ENCODE measurements around the gene ZGLP1.

DNA sequence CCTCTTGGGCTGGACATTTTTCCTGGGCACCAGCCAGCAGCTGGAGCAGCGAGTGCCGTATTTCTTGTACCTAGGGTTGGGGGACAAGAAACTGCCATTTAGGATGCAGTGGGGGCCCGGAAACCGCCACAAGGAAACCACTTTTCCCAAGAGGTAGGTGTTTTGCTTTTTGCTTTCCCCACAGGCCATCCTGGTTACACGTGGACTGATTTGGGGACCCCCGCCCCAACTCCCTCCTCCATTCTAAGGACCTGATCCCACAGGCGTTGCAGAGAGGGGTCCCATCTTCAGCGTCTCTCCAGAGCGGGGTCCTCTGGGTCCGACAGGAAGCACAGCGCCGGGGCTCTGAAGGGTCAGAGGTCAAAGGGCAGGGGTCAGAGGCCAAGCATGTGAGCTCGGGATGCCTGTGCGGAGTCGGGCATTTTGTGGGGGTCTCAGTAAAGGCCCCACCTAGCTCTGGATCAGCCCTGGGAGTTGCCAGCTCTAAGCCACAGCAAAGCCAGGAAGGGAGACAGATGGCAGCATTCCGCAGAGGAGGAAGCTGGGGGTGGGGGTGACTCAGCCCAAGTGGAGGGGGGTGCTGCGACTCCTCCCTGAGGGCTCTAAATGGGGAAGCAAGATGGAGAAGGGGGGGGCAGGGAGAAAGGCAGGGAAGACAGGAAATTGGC lies 4.3 kb downstream of the ZGLP1 start:
- TF ChIP-seq POLR2A (IDR thresholded peaks at IDR 0.05) (no peak), EP300 (IDR thresholded peaks at IDR 0.05) (no peak)
- TF ChIP-seq, protein P1, sequence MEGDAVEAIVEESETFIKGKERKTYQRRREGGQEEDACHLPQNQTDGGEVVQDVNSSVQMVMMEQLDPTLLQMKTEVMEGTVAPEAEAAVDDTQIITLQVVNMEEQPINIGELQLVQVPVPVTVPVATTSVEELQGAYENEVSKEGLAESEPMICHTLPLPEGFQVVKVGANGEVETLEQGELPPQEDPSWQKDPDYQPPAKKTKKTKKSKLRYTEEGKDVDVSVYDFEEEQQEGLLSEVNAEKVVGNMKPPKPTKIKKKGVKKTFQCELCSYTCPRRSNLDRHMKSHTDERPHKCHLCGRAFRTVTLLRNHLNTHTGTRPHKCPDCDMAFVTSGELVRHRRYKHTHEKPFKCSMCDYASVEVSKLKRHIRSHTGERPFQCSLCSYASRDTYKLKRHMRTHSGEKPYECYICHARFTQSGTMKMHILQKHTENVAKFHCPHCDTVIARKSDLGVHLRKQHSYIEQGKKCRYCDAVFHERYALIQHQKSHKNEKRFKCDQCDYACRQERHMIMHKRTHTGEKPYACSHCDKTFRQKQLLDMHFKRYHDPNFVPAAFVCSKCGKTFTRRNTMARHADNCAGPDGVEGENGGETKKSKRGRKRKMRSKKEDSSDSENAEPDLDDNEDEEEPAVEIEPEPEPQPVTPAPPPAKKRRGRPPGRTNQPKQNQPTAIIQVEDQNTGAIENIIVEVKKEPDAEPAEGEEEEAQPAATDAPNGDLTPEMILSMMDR (IDR thresholded peaks at IDR 0.05) = no peak

Measured in ovary (tissue), 3 donors.